ENCODE results near the gene GPRC5C. TPM values are rescaled to one million over a fixed set of nuclear protein-coding genes. Genes with fewer than 3 reads are reported as not detected.

The GPRC5C gene
- total and polyA plus RNA-seq, 9 of the 15 experiments (the other 6 are each of a cell fraction or from before 2014, with no cell fraction given): 0.28 to 9.0 (median 4.1) TPM

GRCh38 chr17:74467221-74467951 lies 35.5 kb downstream of the GPRC5C start:
- POLR2A ChIA-PET: no interaction called here
- CTCF ChIA-PET (ENCODE audit: low intra/inter-chr PET ratio): no interaction called here
- no peaks in the 10 kb centered on the region; the same call in 1 of the 2 replicates for H3K9me3 ChIP-seq (replicated peaks; ENCODE audit: control insufficient read depth, insufficient read depth, low read depth, low read length)
- H3K27ac ChIP-seq (ENCODE audit: extremely low read depth, low read depth, low read length): no peak overlapping the region
- H3K79me2 ChIP-seq (ENCODE audit: control insufficient read depth, insufficient read depth, low read length): no peaks in the 10 kb centered on the region
- peaks cover 23 to 26% of the 10 kb centered on the region in 2 experiments for H3K4me1 ChIP-seq (replicated peaks in 1 of 2; ENCODE audit: control insufficient read depth in 2 of 2, insufficient read depth in 2 of 2, low read length in 2 of 2)
- peaks cover 0 to 5% of the 10 kb centered on the region in 2 experiments; a peak in 2 of 5 replicates for H3K27me3 ChIP-seq (ENCODE audit: control insufficient read depth in 2 of 2, insufficient read depth in 2 of 2, low read length in 2 of 2)
- peak overlapping the region; percentile 39; the same call in 1 of the 2 replicates for H2AFZ ChIP-seq (ENCODE audit: low read depth, low read length)
- H3K4me3 ChIP-seq: no peak overlapping the region
- H3K4me2 ChIP-seq (ENCODE audit: insufficient read depth, low read length): no peak overlapping the region
- no TSS peak for BruUV-seq (replicated peaks)
- no peak for DNase-seq (ENCODE audit: extremely low read depth in 1 of 4, low spot score in 3 of 4)
- H3K9me1 ChIP-seq (ENCODE audit: control insufficient read depth, insufficient read depth, low read length): no peaks in the 10 kb centered on the region
- in situ Hi-C loops (cut with MboI) (no loop called here), intact Hi-C loops (cut with micrococcal nuclease) (no loop called here)
- no peaks in the 10 kb centered on the region for H3K36me3 ChIP-seq (ENCODE audit: control insufficient read depth, insufficient read depth, low read length)
- H4K20me1 ChIP-seq (replicated peaks; ENCODE audit: control insufficient read depth, insufficient read depth, low read length): no peaks in the 10 kb centered on the region
- no peak for FAIRE-seq
- H3K9ac ChIP-seq (ENCODE audit: insufficient read depth in 1 of 2, low read depth in 2 of 2, low read length in 2 of 2): no peak overlapping the region
- 41% methylated on average over 16 of the region's 21 CpGs for WGBS (ENCODE audit: insufficient coverage, low coverage, missing lambda C conversion rate)
- ATAC-seq: no peak
- TF ChIP-seq NEUROD1 (IDR thresholded peaks at IDR 0.05; ENCODE audit: borderline replicate concordance, low read depth, low read length, partially characterized antibody) (no peak), MAFF (IDR thresholded peaks at IDR 0.05; ENCODE audit: low read length) (peak; percentile 75), C11orf30 (IDR thresholded peaks at IDR 0.05; ENCODE audit: low read depth) (peak; percentile 81), ZBTB43 (CRISPR knock-in tag; IDR thresholded peaks at IDR 0.05) (no peak), MAFK (IDR thresholded peaks at IDR 0.05; ENCODE audit: low read length) (peak; percentile 82), ZNF316 (IDR thresholded peaks at IDR 0.05) (peak; percentile 69), ZNF224 (CRISPR knock-in tag; IDR thresholded peaks at IDR 0.05) (no peak), ZNF449 (CRISPR knock-in tag; IDR thresholded peaks at IDR 0.05) (no peak), MAFG (tag; conservative IDR thresholded peaks at IDR 0.05) (peak; percentile 72)
